VCaP (cell line): Measurements from ENCODE around the gene MEIOC.

Experiments used
- H3K27ac ChIP-seq: fragments of 450-650 bp; 2 replicates; pipeline ENCODE4 v1.5.1; 2017
- TF ChIP-seq, protein P1 (sequence below): fragments of 450-650 bp; conservative IDR thresholded peaks from 2 replicates; pipeline ENCODE4 v1.5.1; 2017; ENCODE audit warnings: mild to moderate bottlenecking, moderate library complexity

MEIOC gene

DNA sequence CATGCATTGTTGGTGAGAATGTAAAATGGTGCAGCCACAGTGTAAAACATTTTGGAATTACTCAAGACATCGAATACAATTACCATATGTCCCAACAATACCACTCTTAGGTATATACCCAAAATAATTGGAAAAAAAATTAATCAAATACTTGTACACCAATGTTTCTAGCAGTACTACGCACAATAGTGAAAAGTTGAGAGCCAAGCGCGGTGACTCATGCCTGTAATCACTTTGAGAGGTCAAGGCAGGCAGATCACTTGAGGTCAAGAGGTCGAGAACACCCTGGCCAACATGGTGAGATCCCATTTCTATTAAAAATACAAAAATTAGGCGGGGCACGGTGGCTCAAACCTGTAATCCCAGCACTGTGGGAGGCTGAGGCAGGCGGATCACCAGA, 3.5 kb upstream of the MEIOC start:
- TF ChIP-seq, protein P1, sequence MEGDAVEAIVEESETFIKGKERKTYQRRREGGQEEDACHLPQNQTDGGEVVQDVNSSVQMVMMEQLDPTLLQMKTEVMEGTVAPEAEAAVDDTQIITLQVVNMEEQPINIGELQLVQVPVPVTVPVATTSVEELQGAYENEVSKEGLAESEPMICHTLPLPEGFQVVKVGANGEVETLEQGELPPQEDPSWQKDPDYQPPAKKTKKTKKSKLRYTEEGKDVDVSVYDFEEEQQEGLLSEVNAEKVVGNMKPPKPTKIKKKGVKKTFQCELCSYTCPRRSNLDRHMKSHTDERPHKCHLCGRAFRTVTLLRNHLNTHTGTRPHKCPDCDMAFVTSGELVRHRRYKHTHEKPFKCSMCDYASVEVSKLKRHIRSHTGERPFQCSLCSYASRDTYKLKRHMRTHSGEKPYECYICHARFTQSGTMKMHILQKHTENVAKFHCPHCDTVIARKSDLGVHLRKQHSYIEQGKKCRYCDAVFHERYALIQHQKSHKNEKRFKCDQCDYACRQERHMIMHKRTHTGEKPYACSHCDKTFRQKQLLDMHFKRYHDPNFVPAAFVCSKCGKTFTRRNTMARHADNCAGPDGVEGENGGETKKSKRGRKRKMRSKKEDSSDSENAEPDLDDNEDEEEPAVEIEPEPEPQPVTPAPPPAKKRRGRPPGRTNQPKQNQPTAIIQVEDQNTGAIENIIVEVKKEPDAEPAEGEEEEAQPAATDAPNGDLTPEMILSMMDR, result no peak

DNA sequence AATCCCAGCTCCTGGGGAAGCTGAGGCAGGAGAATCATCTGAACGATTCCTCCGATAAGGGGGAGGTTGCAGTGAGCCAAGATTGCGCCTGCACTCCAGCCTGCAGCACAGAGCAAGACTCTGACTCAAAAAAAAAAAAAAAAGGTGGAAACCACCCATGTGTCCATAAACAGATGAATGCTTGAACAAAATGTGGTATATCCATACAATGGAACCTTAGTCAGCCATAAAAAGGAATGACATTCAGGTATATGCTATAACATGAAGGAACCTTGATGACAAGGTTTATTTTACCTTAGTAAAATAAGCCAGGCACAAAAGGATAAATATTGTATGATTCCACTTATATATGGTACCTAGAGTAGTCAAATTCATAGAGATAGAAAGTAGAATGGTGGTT, 2.9 kb upstream of the MEIOC start:
- TF ChIP-seq, protein P1, result no peak
- no peak overlapping the region for H3K27ac ChIP-seq

More for the DNA sequence above, 3.5 kb upstream of the MEIOC start:
- H3K27ac ChIP-seq, result no peak overlapping the region

DNA sequence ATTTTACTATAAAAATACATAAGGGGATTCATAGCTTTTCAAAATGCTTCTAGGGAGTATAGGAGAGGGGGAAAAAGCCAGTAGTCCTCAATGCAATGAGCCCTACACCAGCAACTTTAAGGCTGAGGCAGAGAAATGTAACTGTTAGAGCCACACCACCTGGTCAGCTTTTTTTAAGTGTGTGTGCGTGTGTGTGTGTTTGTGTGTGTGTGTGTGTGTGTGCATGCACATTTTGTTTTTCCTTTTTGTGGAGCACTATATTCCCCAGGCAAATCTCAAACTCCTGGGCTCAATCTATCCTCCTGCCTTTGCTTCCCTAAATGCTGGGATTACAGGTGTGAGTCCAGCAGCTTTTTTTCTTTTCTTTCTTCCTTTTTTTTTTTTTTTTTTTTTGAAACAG, 2.3 kb upstream of the MEIOC start:
- no peak overlapping the region for H3K27ac ChIP-seq
- TF ChIP-seq, protein P1, result no peak

DNA sequence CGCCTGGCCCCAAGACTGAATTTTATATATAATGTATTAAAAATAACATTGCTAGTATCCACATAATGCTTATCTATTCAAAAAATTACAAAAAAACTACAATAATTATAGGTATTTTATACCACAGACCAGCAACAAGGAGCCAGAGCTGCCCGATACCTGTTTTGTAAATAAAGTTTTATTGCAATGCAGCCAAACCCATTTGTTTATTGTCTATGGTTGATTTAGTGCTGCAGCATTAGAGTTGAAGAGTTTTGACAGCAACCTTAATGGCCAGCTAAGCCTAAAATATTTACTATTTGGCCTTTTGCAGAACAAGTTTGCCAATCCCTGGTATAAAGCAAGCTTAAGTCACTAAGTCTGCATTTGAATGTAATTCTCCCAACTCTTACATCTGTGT, 5.6 kb downstream of the MEIOC start:
- no peak overlapping the region for H3K27ac ChIP-seq
- TF ChIP-seq, protein P1, result no peak

DNA sequence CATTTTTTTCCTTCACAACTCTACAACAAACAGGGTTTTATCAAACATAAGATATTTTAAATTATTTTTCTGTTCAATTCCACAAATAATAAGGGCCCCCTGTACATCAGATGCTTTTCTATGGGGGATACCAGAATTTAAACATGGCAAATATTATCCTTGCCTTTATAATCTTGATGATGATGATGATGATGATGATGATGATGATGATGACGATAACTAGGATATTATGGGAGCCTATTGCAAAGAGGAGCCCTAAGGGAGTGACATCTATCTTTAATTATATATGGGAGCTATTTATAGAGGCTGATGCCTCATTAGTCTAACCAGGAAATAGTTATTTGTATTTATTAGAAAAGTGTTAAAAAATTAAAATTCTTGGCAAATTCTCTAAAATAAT, 6.8 kb downstream of the MEIOC start:
- H3K27ac ChIP-seq, result no peak overlapping the region
- TF ChIP-seq, protein P1, result no peak

DNA sequence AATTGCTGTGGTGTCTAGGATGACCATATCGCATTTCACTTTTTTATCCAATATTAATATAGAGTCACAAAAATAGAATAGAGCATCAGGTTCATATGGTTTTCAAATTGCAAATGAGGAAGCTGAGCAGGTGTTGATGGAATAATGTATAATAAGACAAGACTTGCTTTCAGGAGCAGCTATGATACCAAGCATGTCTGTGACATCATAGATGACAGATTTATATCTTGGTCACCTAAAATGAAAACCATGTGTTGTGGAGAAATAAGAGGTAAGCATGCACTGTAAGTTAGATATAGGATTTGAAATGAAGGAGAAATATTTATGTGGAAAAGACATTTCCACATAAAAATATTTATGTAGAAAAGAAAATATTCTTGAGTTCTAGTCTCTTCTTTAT, 8.6 kb downstream of the MEIOC start:
- no peak overlapping the region for H3K27ac ChIP-seq
- TF ChIP-seq, protein P1, result no peak

- TF ChIP-seq, protein P1, result no peak
- no peak overlapping the region for H3K27ac ChIP-seq
These were observed 9.7 kb downstream of the MEIOC start for GRCh38 chr17:44666006-44666405.
